ENCODE data around the gene TMUB2. TPM values are rescaled to one million over a fixed set of nuclear protein-coding genes. Genes with fewer than 3 reads are reported as not detected.

Gene TMUB2
- total RNA-seq, 4 donors from 2014 or later: 7.4 to 41.8 (median 32.6) TPM

DNA sequence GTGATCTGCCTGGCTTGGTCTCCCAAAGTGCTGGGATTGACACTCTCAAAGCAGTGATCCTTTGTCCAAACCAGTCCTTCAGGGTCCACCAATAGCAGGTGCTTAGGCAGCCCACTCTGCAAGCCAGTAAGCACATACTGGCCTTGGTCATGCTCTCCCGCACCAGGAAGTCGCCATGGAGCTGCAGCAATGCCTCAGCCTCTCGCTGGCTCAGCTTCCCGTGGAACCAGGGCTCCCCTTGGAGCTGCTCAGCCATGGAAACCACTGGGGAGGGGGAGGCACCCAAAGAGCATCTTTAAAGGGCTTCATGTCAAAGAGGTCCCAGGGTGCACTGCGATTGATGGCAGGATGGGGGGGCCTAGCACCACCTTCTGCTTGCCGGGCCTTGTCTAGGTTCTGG is 42.3 kb downstream of the TMUB2 start:
- H3K4me1 ChIP-seq: no peaks in the 10 kb centered on the region
- H3K27ac ChIP-seq: no peak overlapping the region
- DNase-seq: no peak
- intact Hi-C loops (cut with DNase I; ENCODE audit: low total_unique reads): no loop called here
- no peak overlapping the region for H3K4me3 ChIP-seq
- TF ChIP-seq CTCF (IDR thresholded peaks at IDR 0.05) (no peak), POLR2A (IDR thresholded peaks at IDR 0.05) (no peak)
- H3K9me3 ChIP-seq: no peaks in the 10 kb centered on the region
- H3K27me3 ChIP-seq: no peaks in the 10 kb centered on the region
- H3K36me3 ChIP-seq: no peaks in the 10 kb centered on the region

GRCh38 chr17:44230140-44230539 is 43.4 kb downstream of the TMUB2 start:
- Histone ChIP-seq H3K36me3 (no peaks in the 10 kb centered on the region), H3K4me1 (no peaks in the 10 kb centered on the region), H3K27ac (no peak overlapping the region), H3K4me3 (no peak overlapping the region), H3K9me3 (no peaks in the 10 kb centered on the region), H3K27me3 (no peaks in the 10 kb centered on the region)
- TF ChIP-seq POLR2A (IDR thresholded peaks at IDR 0.05) (no peak), CTCF (IDR thresholded peaks at IDR 0.05) (no peak)
- no peak for DNase-seq
- intact Hi-C loops (cut with DNase I; ENCODE audit: low total_unique reads): no loop called here

DNA sequence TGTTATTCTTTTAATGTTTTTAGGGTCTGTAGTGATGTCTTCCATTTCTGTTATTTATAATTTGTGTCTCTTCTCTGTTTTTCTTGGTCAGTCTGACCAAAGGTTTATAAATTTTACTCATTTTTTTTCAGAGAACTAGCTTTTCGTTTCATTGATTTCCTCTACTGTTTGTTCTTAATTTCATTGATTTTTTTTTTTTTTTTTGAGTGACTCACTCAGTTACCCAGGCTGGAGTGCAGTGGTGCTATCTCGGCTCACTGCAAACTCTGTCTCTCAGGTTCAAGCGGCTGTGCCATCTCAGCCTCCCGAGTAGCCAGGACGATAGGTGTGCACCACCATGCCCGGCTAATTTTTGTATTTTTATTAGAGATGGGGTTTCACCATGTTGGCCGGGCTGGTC is 45.3 kb downstream of the TMUB2 start:
- no peaks in the 10 kb centered on the region for H3K4me1 ChIP-seq
- H3K27me3 ChIP-seq: no peaks in the 10 kb centered on the region
- no peak for DNase-seq
- H3K36me3 ChIP-seq: no peaks in the 10 kb centered on the region
- H3K27ac ChIP-seq: no peak overlapping the region
- H3K4me3 ChIP-seq: no peak overlapping the region
- intact Hi-C loops (cut with DNase I; ENCODE audit: low total_unique reads): no loop called here
- TF ChIP-seq POLR2A (IDR thresholded peaks at IDR 0.05) (no peak), CTCF (IDR thresholded peaks at IDR 0.05) (no peak)
- no peaks in the 10 kb centered on the region for H3K9me3 ChIP-seq

DNA sequence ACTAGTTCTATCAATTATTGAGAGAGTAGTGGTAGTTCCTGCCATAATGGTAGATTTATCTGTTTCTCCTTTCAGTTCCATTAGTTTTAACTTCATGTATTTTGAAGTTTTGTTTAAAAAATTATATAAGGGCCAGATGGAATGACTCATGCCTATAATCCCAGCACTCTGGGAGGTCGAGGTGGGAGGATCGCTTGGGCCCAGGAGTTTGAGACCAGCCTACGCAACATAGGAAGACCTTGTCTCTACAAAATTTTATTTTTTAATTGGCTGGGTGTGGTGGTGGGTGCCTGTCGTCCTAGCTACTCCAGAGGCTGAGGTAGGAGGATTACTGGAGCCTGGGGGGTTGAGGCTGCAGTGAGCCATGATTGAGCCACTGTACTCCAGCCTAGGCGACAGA is 46.8 kb downstream of the TMUB2 start:
- H3K9me3 ChIP-seq: no peaks in the 10 kb centered on the region
- H3K27me3 ChIP-seq: no peaks in the 10 kb centered on the region
- intact Hi-C loops (cut with DNase I; ENCODE audit: low total_unique reads): no loop called here
- H3K27ac ChIP-seq: no peak overlapping the region
- TF ChIP-seq POLR2A (IDR thresholded peaks at IDR 0.05) (no peak), CTCF (IDR thresholded peaks at IDR 0.05) (no peak)
- no peaks in the 10 kb centered on the region for H3K4me1 ChIP-seq
- no peaks in the 10 kb centered on the region for H3K36me3 ChIP-seq
- no peak for DNase-seq
- H3K4me3 ChIP-seq: no peak overlapping the region

GRCh38 chr17:44235583-44235936 is 48.8 kb downstream of the TMUB2 start:
- H3K4me1 ChIP-seq: no peaks in the 10 kb centered on the region
- H3K27ac ChIP-seq: no peak overlapping the region
- no peaks in the 10 kb centered on the region for H3K36me3 ChIP-seq
- no peak for DNase-seq
- intact Hi-C loops (cut with DNase I; ENCODE audit: low total_unique reads): no loop called here
- no peak overlapping the region for H3K4me3 ChIP-seq
- no peaks in the 10 kb centered on the region for H3K9me3 ChIP-seq
- TF ChIP-seq CTCF (IDR thresholded peaks at IDR 0.05) (no peak), POLR2A (IDR thresholded peaks at IDR 0.05) (no peak)
- H3K27me3 ChIP-seq: no peaks in the 10 kb centered on the region
